Head of caudate nucleus (tissue), 42 donors: ENCODE measurements around the gene ATP6V1A.
"Not testable (repeated sequence)": the region's sequence is repeated elsewhere in the genome, so short reads cannot be mapped to it uniquely, and the experiment has no call there.

Source experiments
- DNase-seq, 42 donors: peaks; one replicate each; pipeline versions ENCODE4 v3.0.0 to v3.0.0-alpha.2; 2020 to 2021; ENCODE audit warnings: mixed read lengths in 7 of 42
- intact Hi-C: fragments of 100-400 bp; cut with DNase I; formaldehyde crosslinking; loops from one replicate; pipeline ENCODE4 v1.15.0; 2022

The ATP6V1A gene

GRCh38 chr3:113802795-113803455, 56.1 kb downstream of the ATP6V1A start:
- no peak for DNase-seq
- intact Hi-C loops = no loop called here

GRCh38 chr3:113804661-113805060, 57.8 kb downstream of the ATP6V1A start:
- intact Hi-C loops = no loop called here
- no peak for DNase-seq

DNA sequence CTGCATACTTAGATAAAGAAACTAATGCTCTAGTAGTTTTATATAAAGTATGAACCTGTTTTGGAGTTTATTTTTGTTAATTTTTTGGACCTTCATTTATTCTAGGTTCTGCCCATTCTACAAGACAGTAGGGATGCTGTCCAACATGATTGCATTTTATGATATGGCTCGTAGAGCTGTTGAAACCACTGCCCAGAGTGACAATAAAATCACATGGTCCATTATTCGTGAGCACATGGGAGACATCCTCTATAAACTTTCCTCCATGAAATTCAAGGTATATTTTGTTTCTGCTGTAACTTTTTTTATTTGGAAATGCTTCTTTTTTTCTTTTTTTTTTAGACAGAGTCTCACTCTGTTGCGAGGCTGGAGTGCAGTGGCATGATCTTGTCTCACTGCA, 58.4 kb downstream of the ATP6V1A start:
- no peak for DNase-seq
- intact Hi-C loops = no loop called here

DNA sequence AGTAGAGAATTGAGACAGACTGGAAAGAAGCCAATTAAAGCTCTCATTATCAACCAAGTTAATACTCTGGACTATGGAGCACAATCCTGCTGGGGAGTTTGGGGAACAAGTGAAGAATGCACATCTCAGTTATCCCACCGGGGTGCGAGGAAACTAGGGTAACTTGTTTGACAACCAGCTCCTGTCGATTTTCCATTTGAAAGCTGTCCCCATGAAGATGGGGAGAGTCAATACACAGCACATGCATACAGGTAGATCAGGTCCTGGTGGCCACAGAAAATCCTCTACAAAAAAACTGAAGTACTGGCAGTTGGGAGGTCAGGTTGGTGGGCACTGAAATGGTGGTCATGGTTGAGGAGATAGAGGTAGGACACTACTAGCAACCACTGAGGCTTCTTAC, 66.0 kb downstream of the ATP6V1A start:
- intact Hi-C loops = no loop called here
- DNase-seq = no peak

- DNase-seq = no peak
- intact Hi-C loops = no loop called here
Measured at GRCh38 chr3:113819866-113820265, 73.0 kb downstream of the ATP6V1A start.

DNA sequence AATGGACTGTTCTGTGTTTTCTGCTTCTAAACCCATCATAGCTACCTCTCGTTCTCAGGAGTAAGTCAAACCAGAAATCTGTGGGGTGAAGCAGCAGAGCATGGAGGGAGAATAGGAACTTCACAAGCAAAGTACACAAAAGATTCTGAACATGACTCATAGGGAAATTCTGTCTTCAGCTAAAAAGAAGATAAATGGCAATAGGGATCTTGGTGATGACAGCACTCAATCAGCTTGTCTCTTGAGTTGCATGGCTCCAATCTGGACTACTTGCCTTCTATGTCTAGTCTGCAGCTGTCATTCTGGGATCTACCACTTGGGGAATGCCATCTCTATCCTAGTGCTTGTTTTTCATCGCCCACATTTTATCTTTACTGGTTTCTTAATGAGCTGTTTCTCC, 78.3 kb downstream of the ATP6V1A start:
- intact Hi-C loops = no loop called here

DNA sequence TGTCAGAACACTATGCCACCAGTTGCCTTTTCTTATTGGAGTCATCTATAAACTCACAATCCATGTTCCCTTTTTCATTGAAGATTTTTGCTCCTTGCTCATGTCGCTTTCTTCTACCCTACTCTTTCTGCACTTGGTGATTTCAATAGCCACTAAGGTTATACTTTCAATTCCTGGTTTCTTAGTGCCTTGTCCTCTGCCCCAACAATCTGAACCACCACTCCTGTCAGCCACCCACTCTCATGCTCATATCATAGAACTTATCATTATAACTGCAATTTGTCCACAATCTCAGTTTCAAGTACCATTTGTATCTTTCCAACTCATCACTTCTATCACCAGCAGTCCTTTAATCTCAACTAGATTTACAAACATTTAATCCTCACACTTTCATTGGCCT, 81.8 kb downstream of the ATP6V1A start:
- no peak for DNase-seq
- intact Hi-C loops = no loop called here

More for the DNA sequence above, 78.3 kb downstream of the ATP6V1A start:
- DNase-seq = no peak

DNA sequence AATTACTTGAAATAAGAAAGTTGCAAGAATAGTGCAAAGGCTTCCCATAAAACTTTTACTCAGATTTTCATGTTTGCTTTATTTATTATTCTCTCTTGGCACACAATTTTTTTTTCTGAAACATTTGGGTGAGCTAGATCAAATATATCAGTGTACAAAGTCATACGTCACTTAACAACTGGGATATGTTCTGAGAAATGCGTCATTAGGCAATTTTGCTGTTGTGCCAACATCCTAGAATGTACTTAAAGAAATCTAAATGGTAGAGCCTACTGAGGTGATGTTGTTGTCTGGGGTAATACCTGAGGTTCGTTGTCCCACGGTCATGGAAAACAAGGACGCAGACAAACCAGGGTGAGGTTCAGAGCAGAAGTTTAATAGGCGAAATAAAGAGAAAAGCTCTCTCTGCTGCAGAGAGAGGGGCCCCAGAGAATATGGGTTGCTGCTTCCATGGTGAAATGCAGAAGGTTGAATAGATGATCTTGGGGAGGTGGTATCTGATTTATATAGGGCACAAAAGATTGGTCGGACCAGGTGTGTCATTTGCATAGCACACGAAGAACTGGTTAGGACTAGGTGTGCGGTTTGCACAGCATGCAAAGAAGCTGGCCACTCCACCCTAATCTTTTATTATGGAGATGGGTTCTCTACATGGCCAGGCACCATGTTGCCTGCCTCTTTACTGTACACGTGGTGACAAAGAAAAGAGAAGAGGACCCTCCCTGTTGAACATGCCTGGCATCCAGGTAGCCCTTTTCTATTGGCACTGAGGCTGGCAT, 82.9 kb downstream of the ATP6V1A start:
- DNase-seq = no peak
- intact Hi-C loops = no loop called here

DNA sequence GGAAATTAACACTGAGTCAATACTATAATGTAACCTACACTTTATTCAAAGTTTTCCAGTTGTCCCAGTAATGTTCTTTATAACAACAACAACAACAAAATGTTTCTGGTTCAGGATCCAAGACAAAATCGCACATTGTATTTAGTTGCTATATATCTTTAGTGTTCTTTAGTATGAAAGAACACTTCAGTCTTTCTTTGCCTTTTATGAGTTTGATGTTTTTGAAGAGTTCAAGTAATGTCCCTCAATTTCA, 84.2 kb downstream of the ATP6V1A start:
- no peak for DNase-seq
- intact Hi-C loops = no loop called here

- intact Hi-C loops = no loop called here
Measured at GRCh38 chr3:113832477-113833164, 85.8 kb downstream of the ATP6V1A start.

DNA sequence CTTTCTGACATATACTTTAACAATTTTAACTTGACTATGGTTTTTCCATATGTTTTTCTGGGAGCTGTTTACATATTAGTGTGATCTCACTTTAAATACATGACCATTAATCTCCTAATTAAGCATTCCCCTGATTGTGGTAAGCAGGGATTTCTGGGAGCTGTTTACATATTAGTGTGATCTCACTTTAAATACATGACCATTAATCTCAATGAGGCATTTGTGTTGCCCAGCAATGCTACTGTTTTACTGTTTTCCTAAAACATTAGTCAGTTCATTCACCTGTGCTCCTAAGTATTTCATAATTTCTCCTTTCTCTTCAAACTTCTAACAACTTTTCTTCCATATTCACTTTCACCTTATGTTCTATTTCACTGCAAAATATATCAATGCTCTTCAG, 88.1 kb downstream of the ATP6V1A start:
- intact Hi-C loops = no loop called here

More at GRCh38 chr3:113832477-113833164, 85.8 kb downstream of the ATP6V1A start:
- no peak for DNase-seq

DNA sequence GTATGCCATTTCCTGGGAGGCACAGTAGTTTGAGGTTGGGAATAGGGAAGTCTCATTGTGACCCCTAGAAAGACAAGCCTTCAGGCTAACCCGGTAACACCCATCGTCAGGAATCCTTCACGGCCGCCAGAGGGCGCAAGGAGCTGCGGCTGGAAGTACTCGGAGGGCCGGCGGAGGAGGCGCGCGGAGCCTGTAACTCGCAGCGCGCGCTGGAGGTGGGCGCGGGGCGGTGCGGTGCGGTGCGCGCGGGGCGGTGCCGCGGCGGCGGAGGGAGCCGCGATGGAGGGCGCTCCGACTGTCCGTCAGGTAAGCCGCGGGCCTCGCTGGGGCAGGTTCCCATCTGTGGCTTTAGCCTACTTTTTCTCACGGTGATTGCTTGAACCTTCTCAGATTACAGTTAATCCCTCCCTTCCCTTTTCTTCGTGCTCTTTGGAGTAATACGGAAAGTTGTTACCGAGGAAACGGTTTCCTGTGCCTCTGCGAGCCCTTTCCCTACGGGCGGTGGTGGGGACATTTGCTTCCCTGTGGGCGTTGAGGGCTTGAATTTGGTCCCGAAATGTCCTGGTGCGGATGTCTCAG, 91.9 kb downstream of the ATP6V1A start, which contains the start of gene GRAMD1C:
GRAMD1C (plus strand) TSS at position 158 of the 579 bp plus-strand sequence; CDS start at position 280, 122 bp downstream.
- intact Hi-C loops = no loop called here
- peak; percentile 78 to 95 (median 90) for DNase-seq

More for the DNA sequence above, 88.1 kb downstream of the ATP6V1A start:
- no peak for DNase-seq

GRCh38 chr3:113839551-113839950, 92.7 kb downstream of the ATP6V1A start:
- intact Hi-C loops = no loop called here
- DNase-seq = no peak

DNA sequence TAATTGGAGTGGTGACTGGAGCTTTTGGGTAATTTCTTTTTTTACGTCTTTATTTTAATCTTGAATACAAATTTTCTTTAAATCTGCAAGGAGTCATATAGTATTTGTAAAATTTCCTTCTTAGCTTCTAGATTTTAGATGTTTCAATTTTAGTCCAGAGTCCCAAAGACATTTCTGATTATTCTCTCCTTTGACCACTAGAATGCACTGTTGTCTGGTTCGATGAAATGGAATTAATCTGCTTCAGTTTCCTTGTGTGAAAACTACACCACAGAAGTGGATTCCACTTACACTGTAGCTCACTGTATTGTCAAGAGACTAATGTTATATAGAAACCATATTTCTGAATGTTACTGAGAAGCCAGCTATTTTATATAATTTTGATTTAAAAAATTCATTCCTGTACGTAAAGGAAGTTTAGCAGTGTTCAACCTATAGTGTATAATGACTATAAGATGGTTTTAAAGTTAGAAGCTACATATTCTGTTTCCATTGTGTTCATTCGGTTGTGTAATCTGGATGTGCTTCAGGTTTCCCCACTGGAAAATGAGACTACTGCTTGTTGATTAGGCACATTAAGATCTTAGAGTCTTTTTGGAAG, 97.9 kb downstream of the ATP6V1A start:
- intact Hi-C loops = no loop called here
- DNase-seq = peak in 1 of 42 donors; percentile 22

DNA sequence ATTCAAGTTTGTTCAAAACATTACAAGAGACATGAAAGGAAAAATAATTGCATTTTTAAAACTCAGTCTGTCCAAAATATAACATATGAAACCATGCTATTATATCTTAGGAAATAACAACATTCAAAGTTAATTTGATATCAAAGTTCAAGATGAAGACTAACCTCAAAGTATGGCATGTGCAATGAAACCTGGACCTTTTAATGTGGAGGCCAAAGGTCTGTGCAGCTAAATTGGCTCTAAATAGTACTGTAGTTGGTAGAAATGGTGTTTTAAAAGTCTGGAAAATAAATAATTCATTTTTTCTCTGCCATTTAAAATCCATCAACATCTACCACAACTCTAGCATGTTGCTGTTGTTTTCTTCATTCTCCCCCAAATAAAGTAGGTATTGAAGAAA, 100.4 kb downstream of the ATP6V1A start:
- DNase-seq = no peak
- intact Hi-C loops = no loop called here

GRCh38 chr3:113847664-113848461, 101.0 kb downstream of the ATP6V1A start:
- no peak for DNase-seq
- intact Hi-C loops = no loop called here

DNA sequence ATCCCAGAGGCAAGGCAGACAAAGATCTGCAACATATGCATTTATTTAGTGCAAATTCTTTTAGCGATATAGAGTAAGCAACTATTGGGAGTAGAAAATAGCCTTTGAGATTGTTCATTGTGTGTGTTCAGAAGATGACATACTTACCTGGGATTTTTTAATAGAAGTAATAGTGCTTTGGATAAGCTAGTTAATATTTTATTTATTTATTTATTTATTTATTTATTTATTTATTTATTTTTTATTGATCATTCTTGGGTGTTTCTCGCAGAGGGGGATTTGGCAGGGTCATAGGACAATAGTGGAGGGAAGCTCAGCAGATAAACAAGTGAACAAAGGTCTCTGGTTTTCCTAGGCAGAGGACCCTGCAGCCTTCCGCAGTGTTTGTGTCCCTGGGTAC, 102.2 kb downstream of the ATP6V1A start:
- intact Hi-C loops = not testable (repeated sequence)

DNA sequence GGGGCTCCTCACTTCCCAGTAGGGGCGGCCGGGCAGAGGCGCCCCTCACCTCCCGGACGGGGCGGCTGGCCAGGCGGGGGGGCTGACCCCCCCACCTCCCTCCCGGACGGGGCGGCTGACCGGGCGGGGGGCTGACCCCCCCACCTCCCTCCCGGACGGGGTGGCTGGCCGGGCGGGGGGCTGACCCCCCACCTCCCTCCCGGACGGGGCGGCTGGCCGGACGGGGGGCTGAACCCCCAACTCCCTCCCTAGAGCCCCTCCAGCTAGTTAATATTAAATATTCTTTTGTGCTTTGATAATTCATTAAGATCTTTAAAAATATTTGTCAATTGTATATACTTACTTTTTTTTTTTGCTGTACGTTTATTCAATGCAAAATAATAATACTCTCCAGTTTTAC, 103.0 kb downstream of the ATP6V1A start:
- intact Hi-C loops, DNase-seq: not testable (repeated sequence)

More for the DNA sequence above, 102.2 kb downstream of the ATP6V1A start:
- not testable (repeated sequence) for DNase-seq

DNA sequence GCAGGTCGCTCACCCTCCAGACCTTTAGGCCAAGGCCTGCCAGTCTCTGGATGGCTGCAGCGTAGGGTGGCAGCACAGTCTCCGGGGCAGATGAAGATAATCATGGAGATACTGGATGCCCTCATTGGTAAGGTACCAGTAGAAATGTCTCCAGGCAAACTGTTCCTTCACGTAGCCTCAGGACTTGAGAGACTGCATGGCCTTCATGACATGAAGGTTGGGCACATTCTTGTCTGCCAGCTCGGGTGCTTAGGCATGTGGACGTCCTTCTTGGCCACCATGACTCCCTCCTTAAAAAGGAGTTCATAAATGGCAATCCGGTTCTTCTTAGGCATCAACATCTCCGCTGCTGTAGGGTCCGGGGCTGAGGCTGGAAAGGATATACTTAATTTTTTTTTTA, 103.6 kb downstream of the ATP6V1A start:
- intact Hi-C loops, DNase-seq: not testable (repeated sequence)
